H1 (cell line): ENCODE data around the gene MGLL. TPM values are rescaled to one million over a fixed set of nuclear protein-coding genes. Genes with fewer than 3 reads are reported as not detected.

Experiments used
- HDAC2 ChIP-seq, 2 experiments: fragments of 300-600 bp in 1 of 2; sonication (generic) in 1 of 2; IDR thresholded peaks; 2 replicates each; pipeline ENCODE4 v1.6.1; 2011 to 2012; ENCODE audit warnings: low read depth in 2 of 2, low read length in 2 of 2, mild to moderate bottlenecking in 2 of 2, moderate library complexity in 2 of 2, borderline replicate concordance in 1 of 2, inconsistent platforms in 1 of 2
- polyA plus RNA-seq, 7 experiments: library from polyadenylated mRNA; depleted of rRNA in 3 of 7; stranded (reverse) in 5 of 7; unstranded in 2 of 7; fragments of >200 nt in 5 of 7; fragments of 200-250 nt in 2 of 7; gene quantifications; 1 replicate in 5 of 7; 2 replicates in 1 of 7; 4 replicates in 1 of 7; pipeline versions ENCODE4 v1.2.1 to v1.2.3, GENCODE V29; 2011 to 2013; ENCODE audit warnings: missing spikeins in 2 of 7, mixed read lengths in 2 of 7
- total RNA-seq: library from RNA; stranded (reverse); fragmentation: NEBNext Ultra II Directional; extraction: Animal tissue kit (Norgen Biotek cat#: 25700); gene quantifications from 2 replicates; pipeline ENCODE4 v1.2.1, GENCODE V29; 2021

Gene MGLL
- total and polyA plus RNA-seq, 2 of the 8 experiments (the other 6 are each of a cell fraction or from before 2014, with no cell fraction given) = 0.05 to 0.34 TPM

DNA sequence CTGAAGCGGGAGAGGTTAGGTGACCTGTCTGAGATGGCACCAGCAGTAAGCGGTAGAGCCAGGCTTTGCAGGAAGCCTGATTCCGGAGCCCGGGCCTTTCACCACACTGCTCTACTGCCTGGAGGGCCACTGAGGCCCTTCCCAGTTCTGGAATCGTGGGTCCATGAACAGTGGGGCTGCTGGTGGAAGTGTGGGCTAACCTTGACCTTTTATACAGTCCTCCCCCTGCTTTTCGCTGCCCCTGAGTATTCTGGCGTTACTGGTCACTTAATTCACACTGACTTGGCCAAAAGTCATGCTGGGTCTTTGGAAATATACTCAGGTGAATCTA, 152.1 kb downstream of the MGLL start (continued):
- TF ChIP-seq HDAC2 (IDR thresholded peaks at IDR 0.05; ENCODE audit: borderline replicate concordance in 1 of 2, low read depth in 2 of 2, low read length in 2 of 2) = no peak
